ENCODE results near the gene TMED9. TPM values are rescaled to one million over a fixed set of nuclear protein-coding genes. Genes with fewer than 3 reads are reported as not detected.
A peak's percentile ranks its signal among the peaks of the same experiment; 100 is the strongest.

Gene TMED9
- total and polyA plus RNA-seq, 9 of the 15 experiments (the other 6 are each of a cell fraction or from before 2014, with no cell fraction given), result 43.7 to 301 (median 90.0) TPM

DNA sequence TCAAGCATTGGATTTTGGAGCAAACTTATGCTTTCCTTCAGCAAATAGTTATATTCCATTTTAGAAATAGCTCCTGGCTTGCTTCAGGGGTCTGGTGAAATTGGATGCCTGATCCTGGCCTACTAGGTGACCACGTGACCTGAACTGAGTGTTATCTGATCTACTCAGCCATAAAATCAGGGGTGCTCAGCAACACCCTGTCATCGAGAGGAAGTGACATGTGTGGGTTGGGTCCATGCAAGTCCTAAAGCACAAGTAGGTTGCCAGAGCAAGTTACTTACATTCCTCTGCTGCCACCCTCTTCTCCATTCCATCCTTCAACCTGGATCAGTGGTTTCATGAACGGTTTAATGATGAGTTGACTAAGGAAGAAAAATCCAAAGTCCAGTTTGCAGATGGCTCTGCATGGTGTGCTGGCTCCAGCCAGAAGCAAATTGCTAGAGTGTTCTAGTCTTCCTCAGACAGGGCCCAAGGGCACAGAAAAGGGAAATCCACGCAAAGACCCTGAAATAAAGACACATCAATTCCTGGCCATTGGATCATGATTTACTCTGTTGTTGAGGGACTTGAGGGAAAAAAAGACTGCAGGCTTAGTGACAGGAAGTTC lies 34.9 kb upstream of the TMED9 start (continued):
- peak; percentile 57; the same call in 1 of the 2 replicates for TF ChIP-seq GATA2 (CRISPR knock-in tag; IDR thresholded peaks at IDR 0.05)
- TF ChIP-seq POLR2AphosphoS5 (IDR thresholded peaks at IDR 0.05; ENCODE audit: control insufficient read depth, insufficient read depth, low read depth, low read length), result no peak
- TF ChIP-seq CBFA2T2 (conservative IDR thresholded peaks at IDR 0.05), result peak; percentile 89
- TF ChIP-seq SAFB2 (IDR thresholded peaks at IDR 0.05; ENCODE audit: borderline replicate concordance, low read depth, low read length, severe bottlenecking), result no peak
- TF ChIP-seq ZNF41 (CRISPR knock-in tag; conservative IDR thresholded peaks at IDR 0.05), result no peak
- TF ChIP-seq TCFL5 (CRISPR knock-in tag; conservative IDR thresholded peaks at IDR 0.05), result no peak
- no peak for TF ChIP-seq ZNF431 (CRISPR knock-in tag; IDR thresholded peaks at IDR 0.05)
- no peak for TF ChIP-seq ZNF586 (CRISPR knock-in tag; conservative IDR thresholded peaks at IDR 0.05)
- no peak for TF ChIP-seq RUNX1 (IDR thresholded peaks at IDR 0.05; ENCODE audit: low read depth)
- TF ChIP-seq, protein P1, sequence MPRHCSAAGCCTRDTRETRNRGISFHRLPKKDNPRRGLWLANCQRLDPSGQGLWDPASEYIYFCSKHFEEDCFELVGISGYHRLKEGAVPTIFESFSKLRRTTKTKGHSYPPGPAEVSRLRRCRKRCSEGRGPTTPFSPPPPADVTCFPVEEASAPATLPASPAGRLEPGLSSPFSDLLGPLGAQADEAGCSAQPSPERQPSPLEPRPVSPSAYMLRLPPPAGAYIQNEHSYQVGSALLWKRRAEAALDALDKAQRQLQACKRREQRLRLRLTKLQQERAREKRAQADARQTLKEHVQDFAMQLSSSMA (CRISPR knock-in tag; IDR thresholded peaks at IDR 0.05), result no peak
- TF ChIP-seq, protein P2, sequence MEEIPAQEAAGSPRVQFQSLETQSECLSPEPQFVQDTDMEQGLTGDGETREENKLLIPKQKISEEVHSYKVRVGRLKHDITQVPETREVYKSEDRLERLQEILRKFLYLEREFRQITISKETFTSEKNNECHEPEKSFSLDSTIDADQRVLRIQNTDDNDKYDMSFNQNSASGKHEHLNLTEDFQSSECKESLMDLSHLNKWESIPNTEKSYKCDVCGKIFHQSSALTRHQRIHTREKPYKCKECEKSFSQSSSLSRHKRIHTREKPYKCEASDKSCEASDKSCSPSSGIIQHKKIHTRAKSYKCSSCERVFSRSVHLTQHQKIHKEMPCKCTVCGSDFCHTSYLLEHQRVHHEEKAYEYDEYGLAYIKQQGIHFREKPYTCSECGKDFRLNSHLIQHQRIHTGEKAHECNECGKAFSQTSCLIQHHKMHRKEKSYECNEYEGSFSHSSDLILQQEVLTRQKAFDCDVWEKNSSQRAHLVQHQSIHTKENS (CRISPR knock-in tag; IDR thresholded peaks at IDR 0.05), result no peak
- peak in 1 of 2 experiments; percentile 78; a peak in 2 of 4 replicates for TF ChIP-seq FOXK2 (conservative IDR thresholded peaks at IDR 0.05 in 1 of 2, IDR thresholded peaks at IDR 0.05 in 1 of 2; ENCODE audit: low read depth in 2 of 2)
- TF ChIP-seq SMAD2 (IDR thresholded peaks at IDR 0.05; ENCODE audit: low read depth, low read length), result no peak
- TF ChIP-seq GATAD2B (IDR thresholded peaks at IDR 0.05; ENCODE audit: borderline replicate concordance), result no peak
- TF ChIP-seq, protein P3, sequence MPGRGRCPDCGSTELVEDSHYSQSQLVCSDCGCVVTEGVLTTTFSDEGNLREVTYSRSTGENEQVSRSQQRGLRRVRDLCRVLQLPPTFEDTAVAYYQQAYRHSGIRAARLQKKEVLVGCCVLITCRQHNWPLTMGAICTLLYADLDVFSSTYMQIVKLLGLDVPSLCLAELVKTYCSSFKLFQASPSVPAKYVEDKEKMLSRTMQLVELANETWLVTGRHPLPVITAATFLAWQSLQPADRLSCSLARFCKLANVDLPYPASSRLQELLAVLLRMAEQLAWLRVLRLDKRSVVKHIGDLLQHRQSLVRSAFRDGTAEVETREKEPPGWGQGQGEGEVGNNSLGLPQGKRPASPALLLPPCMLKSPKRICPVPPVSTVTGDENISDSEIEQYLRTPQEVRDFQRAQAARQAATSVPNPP (IDR thresholded peaks at IDR 0.05; ENCODE audit: borderline replicate concordance, insufficient read depth, insufficient read length), result no peak
- TF ChIP-seq, protein P4, sequence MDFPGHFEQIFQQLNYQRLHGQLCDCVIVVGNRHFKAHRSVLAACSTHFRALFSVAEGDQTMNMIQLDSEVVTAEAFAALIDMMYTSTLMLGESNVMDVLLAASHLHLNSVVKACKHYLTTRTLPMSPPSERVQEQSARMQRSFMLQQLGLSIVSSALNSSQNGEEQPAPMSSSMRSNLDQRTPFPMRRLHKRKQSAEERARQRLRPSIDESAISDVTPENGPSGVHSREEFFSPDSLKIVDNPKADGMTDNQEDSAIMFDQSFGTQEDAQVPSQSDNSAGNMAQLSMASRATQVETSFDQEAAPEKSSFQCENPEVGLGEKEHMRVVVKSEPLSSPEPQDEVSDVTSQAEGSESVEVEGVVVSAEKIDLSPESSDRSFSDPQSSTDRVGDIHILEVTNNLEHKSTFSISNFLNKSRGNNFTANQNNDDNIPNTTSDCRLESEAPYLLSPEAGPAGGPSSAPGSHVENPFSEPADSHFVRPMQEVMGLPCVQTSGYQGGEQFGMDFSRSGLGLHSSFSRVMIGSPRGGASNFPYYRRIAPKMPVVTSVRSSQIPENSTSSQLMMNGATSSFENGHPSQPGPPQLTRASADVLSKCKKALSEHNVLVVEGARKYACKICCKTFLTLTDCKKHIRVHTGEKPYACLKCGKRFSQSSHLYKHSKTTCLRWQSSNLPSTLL (IDR thresholded peaks at IDR 0.05), result no peak
- TF ChIP-seq, protein P5, sequence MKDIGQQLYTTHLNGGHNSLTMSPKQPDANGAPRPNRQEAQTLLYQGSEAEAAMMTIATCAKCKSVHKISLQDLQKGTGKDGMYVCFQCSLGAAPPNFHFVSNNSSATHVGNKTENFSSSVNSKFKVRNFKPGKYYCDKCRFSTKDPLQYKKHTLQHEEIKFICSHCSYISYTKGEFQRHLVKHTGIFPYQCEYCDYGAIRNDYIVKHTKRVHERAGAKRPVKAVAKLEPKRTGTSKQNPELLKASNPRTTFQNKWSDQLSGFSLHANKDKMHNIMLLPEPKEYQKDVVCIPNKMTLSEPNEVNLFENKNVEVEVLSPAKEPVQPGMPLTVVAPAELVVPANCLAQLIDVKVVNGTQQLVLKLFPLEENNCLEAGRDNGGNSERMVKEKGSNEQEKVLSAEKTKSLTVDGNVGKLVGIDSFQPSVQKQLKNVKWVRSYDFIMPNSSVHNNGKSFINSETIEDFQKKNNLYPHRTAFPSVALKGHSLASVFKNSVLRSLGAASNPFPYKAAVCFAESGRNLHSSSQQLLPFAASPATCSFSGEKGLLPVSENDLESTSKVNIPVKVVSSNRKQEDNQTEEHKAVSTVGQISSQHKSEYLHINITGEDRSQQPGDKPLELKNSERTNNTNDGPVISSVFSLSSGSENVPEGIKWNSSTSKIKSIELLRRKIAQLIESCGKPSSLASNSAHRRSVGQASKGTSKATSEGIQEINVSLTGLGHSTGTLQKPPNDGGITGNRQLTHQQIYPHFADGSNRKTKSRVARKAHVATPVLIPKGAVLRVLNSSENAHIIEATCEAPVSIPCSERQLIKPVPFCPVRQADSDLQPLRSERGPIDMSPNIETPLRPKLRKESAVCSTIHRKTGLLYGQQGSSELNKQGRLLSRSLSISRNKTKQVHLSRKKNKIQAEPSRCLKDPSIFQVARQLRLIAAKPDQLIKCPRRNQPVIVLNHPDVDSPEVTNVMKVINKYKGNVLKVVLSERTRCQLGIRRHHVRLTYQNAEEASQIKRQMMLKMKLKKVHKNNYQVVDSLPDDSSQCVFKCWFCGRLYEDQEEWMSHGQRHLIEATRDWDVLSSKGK (CRISPR knock-in tag; IDR thresholded peaks at IDR 0.05), result no peak
- TF ChIP-seq CEBPG (CRISPR knock-in tag; IDR thresholded peaks at IDR 0.05), result no peak
- TF ChIP-seq CEBPG (tag; conservative IDR thresholded peaks at IDR 0.05 in 1 of 2, IDR thresholded peaks at IDR 0.05 in 1 of 2), result no peak

Measured in K562 (cell line).